GM19463 (cell line): Measurements from ENCODE around the gene RSU1.

Experiments used
- ATAC-seq: cut with Tn5 transposase; IDR thresholded peaks from one replicate; pipeline ENCODE4 v1.9.1; 2021; ENCODE audit warnings: mild to moderate bottlenecking, moderate library complexity; ENCODE audit not compliant: unreplicated experiment

Gene RSU1

GRCh38 chr10:16822726-16823360 is 5.6 kb upstream of the RSU1 start:
- ATAC-seq: no peak

- no peak for ATAC-seq
These were observed 4.8 kb upstream of the RSU1 start for GRCh38 chr10:16822027-16822426.

GRCh38 chr10:16820421-16820820 is 3.2 kb upstream of the RSU1 start:
- no peak for ATAC-seq

GRCh38 chr10:16820018-16820417 is 2.8 kb upstream of the RSU1 start:
- no peak for ATAC-seq

GRCh38 chr10:16819436-16819835 is 2.2 kb upstream of the RSU1 start:
- no peak for ATAC-seq

- no peak for ATAC-seq
These were observed 1.8 kb upstream of the RSU1 start for GRCh38 chr10:16819026-16819425.

- no peak for ATAC-seq
These were observed 447 bp downstream of the RSU1 start for GRCh38 chr10:16816830-16817124.

GRCh38 chr10:16816171-16816570 is 1.1 kb downstream of the RSU1 start:
- no peak for ATAC-seq

- ATAC-seq: no peak
These were observed 3.2 kb downstream of the RSU1 start for GRCh38 chr10:16814012-16814411.

GRCh38 chr10:16812676-16813075 is 4.5 kb downstream of the RSU1 start:
- no peak for ATAC-seq

- no peak for ATAC-seq
These were observed 5.5 kb downstream of the RSU1 start for GRCh38 chr10:16811765-16812164.

- ATAC-seq: no peak
These were observed 5.9 kb downstream of the RSU1 start for GRCh38 chr10:16811292-16811691.

- peak; percentile 86 for ATAC-seq
These were observed 8.0 kb downstream of the RSU1 start for GRCh38 chr10:16809074-16809718.

GRCh38 chr10:16804123-16804522 is 13.1 kb downstream of the RSU1 start:
- no peak for ATAC-seq

- ATAC-seq: no peak
These were observed 13.8 kb downstream of the RSU1 start for GRCh38 chr10:16803464-16803863.

- peak; percentile 96 for ATAC-seq
These were observed 17.6 kb downstream of the RSU1 start for GRCh38 chr10:16799621-16800020.

GRCh38 chr10:16798571-16798970 is 18.7 kb downstream of the RSU1 start:
- no peak for ATAC-seq

GRCh38 chr10:16795410-16796073 is 21.7 kb downstream of the RSU1 start:
- no peak for ATAC-seq

GRCh38 chr10:16794005-16794404 is 23.2 kb downstream of the RSU1 start:
- ATAC-seq: no peak

- ATAC-seq: no peak
These were observed 24.5 kb downstream of the RSU1 start for GRCh38 chr10:16792675-16793074.

GRCh38 chr10:16789765-16790164 is 27.5 kb downstream of the RSU1 start:
- no peak for ATAC-seq

- no peak for ATAC-seq
These were observed 28.0 kb downstream of the RSU1 start for GRCh38 chr10:16789261-16789660.

- no peak for ATAC-seq
These were observed 28.4 kb downstream of the RSU1 start for GRCh38 chr10:16788778-16789177.
